ENCODE measurements around the gene TCOF1.

GRCh38 chr5:150419630-150420270, 62.3 kb downstream of the TCOF1 start:
- TF ChIP-seq CTCF (conservative IDR thresholded peaks at IDR 0.05): no peak
- TF ChIP-seq EZH2 (IDR thresholded peaks at IDR 0.05; ENCODE audit: low read depth): no peak

Data from PC-9 (cell line).